ENCODE measurements around the gene UROC1. TPM values are rescaled to one million over a fixed set of nuclear protein-coding genes. Genes with fewer than 3 reads are reported as not detected.
"Not testable (repeated sequence)": the region's sequence is repeated elsewhere in the genome, so short reads cannot be mapped to it uniquely, and the experiment has no call there.

Gene UROC1
- total RNA-seq, 1 donor from 2014 or later: not detected

DNA sequence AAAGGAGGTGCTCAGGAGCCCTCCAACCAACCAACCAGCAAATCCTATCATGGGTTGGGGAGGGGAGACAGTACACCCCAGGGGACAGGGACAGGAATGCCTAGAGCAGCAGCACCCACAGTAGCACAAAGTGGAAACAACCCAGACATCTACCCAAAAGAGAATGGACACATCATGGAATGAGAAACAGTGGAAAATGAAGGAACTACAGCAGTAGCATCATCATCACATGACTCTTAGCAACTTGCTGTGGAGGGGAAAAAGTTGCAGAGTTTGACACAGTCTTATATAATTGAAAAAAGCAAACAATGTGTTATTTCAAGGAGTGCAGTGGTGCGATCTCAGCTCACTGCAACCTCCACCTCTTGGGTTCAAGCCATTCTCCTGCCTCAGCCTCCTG, 30.1 kb upstream of the UROC1 start:
- DNase-seq (ENCODE audit: low spot score): no peak

DNA sequence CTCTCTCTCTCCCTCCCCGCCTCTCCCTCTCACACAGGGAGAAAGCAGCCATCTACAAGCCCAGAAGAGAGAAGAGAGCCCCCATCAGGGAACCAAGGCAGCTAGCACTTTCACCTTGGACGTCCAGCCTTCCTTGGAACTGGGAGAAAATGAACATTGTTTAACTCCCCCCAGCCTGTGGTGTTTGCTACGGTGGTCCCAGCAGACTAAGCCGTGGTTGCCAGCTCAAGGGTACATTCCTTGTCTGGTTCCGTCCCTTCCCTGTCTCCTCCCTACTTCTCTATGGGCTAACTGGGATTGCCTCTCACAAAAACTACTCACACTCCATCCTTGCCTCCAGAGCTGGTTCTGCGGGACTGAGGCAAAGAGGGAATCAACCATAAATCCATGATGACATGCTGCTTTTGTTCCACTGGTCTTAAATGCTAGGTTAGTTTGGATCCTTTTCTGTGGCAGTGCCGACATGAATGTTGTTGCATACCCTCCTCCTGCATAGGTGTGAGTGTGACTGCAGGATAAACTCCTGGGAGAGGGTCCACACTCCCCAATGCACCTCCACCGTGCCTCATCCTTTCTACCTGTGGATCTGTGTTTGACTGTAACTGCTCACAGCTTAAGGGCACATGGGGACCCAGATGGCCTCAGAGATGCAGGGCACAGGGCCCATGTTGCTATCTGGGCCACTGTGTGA, 29.1 kb upstream of the UROC1 start:
- DNase-seq (ENCODE audit: low spot score): no peak

DNA sequence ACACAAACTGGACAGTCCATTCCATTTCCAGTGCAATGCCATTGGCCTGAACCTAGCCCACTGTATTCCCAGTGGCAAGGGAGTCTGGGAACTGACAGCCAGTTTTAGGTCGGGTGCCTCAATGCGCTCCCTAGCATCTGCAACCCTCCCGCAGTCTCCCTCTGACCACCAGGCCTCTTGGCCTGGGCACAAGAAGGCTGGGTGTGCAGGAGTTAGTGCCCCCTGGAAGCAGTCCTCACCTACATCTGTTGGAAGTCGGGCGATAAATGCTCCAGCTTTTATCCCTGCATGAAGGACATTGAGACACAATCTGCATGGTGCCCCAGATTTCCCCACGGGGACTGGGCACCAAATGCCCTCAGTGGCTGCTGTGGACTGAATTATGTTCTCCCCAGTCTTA, 28.4 kb upstream of the UROC1 start:
- DNase-seq (ENCODE audit: low spot score): peak; percentile 24

DNA sequence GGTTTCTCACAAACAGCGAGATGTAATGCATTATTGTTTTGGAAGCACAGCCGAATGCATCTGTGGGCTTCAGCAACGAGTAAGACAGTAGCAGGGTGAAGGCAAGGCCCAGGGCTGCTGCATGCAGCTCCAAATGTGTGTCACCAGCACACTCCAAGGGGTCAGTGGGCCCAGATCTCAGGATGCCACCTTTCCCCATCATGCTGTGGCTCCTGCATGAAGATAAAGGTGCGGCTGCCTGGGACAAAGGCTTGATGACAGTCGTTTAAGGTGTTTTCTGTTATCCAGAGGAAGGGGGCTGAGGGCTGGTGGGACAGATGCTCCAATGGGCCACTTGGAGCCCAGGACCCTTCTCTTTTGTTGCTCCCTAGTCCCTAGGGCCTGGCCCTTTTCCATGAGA, 28.0 kb upstream of the UROC1 start:
- no peak for DNase-seq (ENCODE audit: low spot score)

DNA sequence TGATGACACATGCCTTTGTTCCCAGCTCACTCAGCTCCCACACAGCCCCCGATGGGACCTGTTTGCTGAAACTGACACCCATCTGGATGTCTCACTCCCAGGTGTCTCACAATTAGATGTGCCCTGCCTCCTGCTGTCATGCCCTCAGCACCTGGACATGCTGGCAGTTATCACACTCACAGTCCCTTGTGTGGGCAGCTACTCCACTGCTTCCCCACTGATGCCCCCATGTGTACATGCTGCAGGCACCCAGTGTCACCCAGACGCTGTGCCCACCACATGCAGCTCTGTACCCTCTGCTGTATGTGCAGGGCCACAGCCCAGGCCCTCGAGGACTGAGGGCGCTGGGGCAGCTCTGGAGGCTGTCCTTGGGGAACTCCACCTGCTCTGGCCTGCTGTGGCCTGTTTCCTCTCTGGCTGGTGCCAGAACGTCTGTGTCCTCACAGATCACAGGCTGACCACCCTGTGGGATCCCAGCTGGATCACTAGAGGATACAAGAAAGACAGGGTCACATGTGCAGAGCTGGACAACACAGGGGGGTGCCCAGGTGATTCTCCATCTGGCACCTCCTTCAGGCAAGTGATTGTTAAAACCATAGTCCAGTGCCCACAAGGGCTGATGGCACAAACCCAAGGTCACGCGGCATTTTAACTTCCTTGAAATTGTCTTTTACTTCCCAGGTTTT, 27.2 kb upstream of the UROC1 start:
- DNase-seq (ENCODE audit: low spot score): peak; percentile 32

DNA sequence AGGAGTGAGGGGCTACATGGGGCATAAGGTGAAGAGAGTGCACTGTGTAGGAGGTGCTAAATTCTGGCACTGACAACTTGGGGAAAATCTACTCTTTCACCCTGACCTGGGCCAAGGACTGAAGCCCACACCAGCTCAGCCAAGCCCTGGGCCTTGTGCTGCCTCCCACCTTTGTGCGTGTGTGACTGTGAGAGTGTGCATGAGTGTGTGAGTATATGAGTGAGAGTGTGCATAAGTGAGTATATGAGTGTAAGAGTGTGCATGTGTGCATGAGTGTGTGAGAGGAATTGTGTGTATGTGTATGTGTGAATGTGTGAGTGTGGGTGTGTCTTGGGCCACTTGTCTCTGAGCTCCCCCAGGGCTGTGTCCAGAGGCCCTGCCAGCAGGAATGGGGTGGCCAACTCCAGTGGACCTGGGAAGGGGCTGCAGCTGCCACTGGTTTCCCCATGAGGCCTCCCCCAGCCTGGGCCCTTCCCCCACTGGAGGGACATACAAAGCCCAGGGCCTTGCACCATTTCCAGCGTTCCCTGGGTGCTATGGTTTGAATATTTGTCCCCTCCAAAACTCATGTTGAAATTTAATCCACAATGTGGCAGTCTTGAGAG, 26.0 kb upstream of the UROC1 start:
- no peak for DNase-seq (ENCODE audit: low spot score)

DNA sequence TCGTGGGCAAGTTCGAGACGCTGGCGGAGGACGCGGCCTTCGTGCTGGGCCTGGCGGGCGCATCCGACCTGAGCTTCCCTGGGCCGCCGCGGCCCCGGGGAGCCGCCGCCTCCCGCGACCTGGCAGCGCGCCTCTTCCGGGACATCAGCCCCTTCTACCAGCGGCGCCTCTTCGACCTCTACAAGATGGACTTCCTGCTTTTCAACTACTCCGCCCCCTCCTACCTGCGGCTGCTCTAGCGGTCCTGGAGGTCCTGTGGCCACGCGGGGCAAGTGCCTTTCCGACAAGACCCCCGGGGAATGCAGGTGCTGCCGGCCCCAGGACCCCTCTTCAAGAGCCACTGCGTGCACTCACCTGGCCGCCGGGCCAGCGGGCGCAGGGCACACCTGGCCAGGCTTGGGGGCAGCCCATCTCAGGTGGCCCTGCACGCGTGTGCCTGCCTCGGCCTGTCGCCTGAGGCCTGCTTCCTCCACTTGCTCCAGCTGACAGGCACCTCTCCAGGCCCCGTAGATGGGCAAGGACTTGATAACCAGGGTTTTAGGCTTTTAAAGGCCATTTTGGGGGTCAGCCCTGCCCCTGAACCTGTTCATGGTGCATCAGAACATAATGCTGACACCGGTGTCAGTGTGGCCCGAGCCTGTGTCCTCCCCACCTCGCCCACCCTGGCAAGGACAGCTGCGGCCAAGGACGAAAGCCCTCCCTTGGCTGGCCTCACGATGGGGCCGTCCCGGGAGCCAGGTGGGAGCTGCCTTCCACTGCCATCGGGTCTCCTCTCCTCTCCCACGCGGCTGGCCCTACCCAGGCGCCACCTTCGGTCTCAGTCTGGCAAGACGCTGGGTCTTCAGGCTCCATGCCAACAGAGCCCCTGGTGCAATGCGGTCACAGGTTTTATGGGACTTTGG, 25.0 kb upstream of the UROC1 start:
- peak; percentile 37 for DNase-seq (ENCODE audit: low spot score)

DNA sequence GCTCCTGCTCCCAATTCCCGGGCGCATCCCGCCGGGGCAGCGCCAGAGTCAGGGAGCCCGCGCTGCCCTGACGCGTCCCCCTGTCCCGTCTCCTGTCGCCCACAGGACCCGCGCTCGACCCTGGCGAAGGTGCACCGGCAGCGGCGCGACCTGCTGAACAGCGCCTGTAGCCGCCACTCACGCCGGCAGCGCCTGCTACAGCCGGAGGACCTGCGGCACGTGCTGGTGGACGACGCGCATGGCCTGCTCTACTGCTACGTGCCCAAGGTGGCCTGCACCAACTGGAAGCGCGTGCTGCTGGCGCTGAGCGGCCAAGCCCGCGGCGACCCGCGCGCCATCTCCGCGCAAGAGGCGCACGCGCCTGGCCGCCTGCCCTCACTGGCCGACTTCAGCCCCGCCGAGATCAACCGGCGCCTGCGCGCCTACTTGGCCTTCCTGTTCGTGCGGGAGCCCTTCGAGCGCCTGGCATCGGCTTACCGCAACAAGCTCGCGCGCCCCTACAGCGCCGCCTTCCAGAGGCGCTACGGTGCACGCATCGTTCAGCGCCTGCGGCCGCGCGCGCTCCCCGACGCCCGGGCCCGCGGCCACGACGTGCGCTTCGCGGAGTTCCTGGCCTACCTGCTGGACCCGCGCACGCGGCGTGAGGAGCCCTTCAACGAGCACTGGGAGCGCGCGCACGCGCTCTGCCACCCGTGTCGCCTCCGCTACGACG, 24.2 kb upstream of the UROC1 start:
- no peak for DNase-seq (ENCODE audit: low spot score)

DNA sequence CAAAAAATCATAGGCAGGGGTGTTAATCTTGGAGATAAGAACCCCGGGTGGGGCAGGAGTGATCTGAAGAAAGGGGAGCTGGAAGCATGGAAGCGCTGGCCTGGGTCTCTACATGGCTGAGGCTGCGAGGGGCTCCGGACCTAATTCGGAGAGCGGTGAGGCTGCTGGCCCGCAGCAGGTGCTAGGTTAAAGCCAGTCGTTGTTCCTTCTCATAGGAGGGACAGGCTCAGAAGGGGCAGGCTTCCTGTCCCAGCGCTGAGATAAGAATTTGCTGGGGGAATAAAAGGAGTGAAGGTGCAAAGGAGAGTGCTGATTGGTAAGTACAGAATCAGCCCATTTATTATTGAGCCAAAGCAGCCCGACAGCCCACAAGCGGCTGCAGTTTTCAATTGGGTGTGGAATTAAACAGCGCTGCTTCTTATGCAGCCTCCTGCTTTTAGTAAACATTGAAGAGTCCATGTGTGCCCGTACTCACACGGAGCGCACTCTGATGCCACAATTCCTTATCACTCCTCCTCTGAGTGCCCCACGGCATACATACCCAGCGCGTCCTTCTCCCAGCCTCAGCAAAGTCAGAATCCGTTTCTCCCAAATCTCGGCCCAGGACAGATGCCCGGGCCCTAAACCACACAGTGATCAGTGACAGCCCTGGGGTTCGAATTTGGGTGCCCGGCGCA, 23.5 kb upstream of the UROC1 start:
- DNase-seq (ENCODE audit: low spot score): peak; percentile 37

DNA sequence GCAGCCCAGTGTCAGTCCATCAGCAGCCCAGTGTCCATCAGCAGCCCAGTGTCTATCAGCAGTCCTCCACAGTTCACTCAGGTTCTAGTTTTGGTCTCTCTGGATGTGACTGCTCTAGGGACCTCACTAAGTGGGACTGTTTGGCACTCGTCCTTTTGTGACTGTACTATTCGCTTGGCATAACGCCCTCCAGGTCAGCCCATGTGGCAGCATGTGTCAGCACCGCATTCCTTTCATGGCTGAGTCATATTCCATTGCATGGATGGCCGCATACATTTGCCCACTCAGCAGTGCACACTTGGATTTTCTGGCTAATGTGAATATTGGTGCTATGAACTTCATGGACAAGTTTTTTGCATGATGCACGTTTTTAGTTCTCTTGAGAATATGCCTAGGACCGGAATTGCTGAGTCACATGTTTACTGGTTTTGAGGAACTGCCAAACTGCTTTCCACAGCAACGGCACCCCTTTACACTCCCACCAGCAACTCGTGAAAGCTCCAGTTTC, 22.8 kb upstream of the UROC1 start:
- DNase-seq (ENCODE audit: low spot score): peak; percentile 45

DNA sequence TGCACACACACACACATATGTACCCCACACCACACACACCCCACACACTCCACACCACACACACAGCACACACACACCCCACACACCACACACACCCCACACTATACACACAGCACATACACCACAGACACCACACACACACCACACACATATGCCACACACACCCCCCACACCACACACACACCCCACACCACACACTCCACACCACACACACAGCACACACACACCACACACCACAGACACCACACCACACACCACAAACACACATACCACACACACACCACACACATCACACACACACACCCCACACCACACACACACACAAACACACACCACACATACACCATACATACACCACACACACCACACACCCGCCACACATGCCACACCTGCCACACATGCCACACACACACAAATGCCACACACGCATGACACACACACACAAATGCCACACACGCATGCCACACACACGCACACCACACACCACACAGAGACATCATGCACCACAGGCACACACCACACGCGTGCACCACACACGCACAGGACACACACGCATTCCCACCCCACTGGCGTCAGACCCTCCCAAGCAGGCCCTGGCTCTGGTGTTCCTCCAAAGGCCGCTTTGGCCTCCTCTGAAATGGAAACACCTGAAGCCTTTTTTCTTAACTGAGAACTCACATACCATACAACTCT, 22.1 kb upstream of the UROC1 start:
- DNase-seq (ENCODE audit: low spot score): peak; percentile 26

DNA sequence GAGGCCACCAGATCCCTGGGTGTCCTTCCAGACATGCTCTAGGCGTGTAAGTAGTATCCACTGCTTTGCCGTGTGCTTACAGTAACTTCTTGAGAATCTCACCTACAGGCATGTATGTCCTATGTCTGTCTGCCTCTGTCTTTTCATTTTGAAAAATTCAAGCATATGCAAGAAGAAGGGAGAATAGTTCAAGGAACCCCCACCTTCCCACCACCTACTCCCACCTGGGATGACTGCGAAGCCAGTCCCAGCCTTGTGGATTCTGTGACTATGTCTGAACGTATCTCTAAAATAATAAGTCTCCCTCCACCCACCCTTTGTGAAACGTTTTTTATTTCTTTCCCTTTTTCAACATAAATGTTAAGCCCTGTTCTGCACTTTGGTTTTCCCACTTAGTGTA, 21.4 kb upstream of the UROC1 start:
- no peak for DNase-seq (ENCODE audit: low spot score)

DNA sequence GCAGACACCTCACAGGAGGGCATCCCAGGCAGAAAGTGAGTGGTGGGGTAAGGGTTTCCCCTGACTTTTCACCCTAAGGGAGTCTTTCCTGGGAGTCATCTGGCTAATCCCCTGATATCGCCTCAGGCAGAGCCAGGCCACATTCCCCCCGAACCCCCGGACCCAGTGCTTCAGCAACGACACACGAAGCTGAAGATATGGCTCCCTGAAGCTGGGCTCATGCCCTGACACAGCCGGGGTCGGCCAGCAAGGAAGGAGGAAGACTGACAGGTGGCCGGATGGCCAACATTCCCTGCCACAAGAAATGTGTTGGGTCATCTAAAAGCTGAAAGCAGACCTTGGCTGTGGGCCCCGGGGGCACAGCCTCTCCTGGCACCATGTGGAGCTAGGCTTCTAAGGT, 20.7 kb upstream of the UROC1 start:
- no peak for DNase-seq (ENCODE audit: low spot score)

DNA sequence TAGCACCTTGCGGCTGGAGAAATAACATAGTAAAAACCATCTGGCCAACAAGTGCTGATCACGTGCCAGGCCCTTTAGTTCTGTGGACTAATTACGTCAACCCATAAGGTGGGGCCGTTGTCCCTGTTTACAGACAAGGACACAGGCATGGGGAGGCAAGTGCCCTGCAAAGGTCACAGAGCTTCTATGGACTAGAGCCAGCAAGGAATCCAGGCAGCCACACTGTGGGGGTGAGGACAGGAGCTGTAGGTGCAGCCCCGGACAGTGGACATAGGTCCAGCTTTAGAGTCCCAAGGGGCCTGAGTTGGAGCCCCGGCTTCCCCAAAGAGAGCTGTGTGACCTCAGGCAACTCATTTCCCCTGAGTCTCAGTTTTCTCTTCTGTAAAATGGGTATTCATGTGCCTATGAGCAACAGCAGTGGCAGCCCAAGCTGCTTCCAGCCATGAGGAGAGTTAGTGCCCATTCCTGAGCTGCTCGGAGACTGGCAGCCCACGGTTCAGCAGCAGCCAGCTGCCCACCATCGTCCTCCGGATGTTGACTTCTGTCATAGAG, 20.2 kb upstream of the UROC1 start:
- no peak for DNase-seq (ENCODE audit: low spot score)

DNA sequence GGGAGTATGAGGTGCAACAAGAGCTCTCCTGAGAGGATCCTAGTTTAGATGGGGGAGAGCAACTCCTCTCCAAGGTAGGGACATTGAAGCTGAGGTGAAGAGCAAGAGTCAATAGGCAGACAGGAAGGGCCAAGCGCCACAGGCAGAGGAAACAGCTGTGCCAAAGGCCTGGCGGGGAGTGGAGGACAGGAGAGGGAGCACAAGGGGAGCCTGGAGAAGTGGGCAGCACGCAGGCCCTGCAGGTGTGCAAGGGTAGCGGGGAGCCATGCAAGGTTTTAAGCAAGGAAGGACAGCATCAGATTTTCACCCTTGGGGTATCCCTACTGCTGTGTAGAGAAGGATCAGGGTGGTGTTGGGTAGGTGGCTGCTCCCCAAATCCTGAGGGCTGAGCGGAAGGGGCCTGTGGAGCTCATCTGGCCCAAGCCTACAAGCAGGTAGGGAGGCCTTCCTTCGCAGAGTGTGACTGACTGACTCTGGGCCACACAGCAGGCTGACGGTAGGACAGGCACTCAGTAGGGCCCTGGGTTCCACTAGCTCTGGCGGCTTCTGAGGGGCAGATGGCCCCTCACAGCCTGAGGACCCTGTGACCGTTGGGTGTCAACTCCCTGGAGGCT, 19.6 kb upstream of the UROC1 start:
- no peak for DNase-seq (ENCODE audit: low spot score)

DNA sequence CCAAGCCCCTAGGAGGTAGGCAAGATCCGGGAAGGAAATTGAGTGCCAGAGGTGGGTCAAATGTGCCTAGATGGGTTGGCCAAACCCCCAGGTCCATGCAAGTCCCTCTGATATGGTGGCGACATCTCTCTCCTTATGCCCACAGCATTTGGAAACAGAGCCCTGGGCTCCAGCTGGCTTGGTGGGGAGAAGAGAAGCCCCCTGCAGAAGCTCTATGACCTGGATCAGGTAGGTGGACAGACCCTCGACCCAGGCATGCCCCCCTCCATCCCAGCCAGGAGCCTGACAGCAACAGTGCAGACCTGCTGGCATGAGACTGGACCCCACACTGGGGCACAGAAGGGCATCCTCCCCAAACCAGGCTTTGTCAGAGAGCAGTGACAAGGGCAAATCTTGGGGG, 18.6 kb upstream of the UROC1 start:
- DNase-seq (ENCODE audit: low spot score): no peak

DNA sequence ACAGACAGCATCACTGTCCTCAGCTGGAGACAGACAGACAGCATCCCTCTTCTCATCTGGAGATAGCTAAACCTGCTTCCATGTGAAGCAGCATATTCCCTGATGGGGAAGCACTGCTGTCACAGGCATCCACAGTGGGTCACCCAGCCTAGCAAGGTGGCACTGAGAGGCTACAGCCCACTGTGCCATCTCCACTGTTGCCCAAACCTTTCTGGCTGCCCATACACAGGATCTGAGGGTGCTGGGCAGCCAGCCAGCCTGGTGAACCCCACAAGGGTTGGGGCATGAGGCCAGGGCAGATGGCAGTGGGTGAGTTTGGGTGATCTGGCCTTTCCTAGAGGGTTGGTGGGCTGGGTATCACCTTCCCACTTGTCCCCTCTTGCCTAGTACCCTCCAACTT, 18.1 kb upstream of the UROC1 start:
- DNase-seq (ENCODE audit: low spot score): no peak

DNA sequence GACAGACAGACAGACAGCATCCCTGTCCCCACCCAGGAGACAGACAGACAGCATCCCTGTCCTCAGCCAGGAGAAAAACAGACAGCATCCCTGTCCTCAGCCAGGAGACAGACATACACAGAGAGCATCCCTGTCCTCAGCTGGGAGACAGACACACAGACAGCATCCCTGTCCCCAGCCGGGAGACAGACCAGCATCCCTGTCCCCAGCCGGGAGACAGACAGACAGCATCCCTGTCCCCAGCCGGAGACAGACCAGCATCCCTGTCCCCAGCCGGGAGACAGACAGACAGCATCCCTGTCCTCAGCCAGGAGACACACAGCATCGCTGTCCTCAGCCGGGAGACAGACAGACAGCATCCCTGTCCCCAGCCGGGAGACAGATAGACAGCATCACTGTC, 17.1 kb upstream of the UROC1 start:
- DNase-seq (ENCODE audit: low spot score): not testable (repeated sequence)

DNA sequence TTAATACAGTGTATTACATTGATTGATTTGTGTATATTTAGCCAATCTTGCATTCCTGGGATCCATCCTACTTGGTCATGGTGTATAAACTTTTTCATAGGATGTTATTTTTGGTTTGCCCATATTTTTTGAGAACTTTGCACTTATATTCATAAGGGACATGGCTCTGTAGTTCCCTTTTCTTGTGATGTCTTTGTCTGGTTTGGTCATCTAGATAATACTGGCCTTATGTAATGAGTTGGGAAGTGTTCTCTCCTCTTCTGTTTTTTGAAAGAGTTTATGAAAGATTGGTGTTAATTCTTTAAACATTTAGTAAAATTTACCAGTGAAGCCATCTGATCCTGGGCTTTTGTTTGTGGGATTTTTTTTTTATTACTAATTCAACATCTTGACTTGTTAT, 15.9 kb upstream of the UROC1 start:
- DNase-seq (ENCODE audit: low spot score): no peak

DNA sequence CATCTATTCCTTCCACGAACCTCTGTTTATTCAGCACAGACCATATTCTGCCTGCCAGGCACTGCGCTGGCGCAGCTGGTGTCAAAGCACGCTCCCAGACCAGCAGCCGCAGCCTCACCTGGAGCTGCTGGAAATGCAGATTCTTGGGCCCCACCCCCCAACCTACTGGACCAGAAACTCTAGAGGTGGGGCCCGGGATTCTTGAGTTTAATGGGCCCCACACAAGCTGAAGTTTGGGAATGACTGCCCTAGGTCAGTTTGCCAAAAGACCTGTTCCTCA, 13.4 kb upstream of the UROC1 start:
- DNase-seq (ENCODE audit: low spot score): no peak

Data from ureter (tissue), 1 donor.